Panc1 (cell line): Measurements from ENCODE around the gene AJUBA. TPM values are rescaled to one million over a fixed set of nuclear protein-coding genes. Genes with fewer than 3 reads are reported as not detected.

Source experiments
- ATAC-seq: fragments of 200-7000 bp; cut with Tn5 transposase; 2 replicates; pipeline ENCODE4 v1.9.1; 2020; ENCODE audit warnings: mild to moderate bottlenecking, moderate library complexity
- BruUV-seq: library from RNA; stranded (reverse); fragments of 400-500 nt; replicated peaks from 2 replicates; lab custom pipeline; 2021; lab: Mats Ljungman, UMichigan
- CTCF ChIA-PET: fragments of 300-600 bp; sonication (Branson Sonifier 250); formaldehyde crosslinking; loops from one replicate; lab custom pipeline; 2022; ENCODE audit warnings: antibody characterized with exemption; lab: Charles Lee
- POLR2A ChIA-PET: fragments of 300-600 bp; sonication (Branson Sonifier 250); formaldehyde crosslinking; loops from one replicate; lab custom pipeline; 2022; ENCODE audit warnings: antibody characterized with exemption; lab: Charles Lee
- DNase-seq: peaks from one replicate; pipeline ENCODE4 v3.0.0-alpha.2; 2010; ENCODE audit warnings: low read depth, low spot score
- H3K27ac ChIP-seq: 2 replicates; pipeline ENCODE4 v1.5.1; 2011; ENCODE audit warnings: mild to moderate bottlenecking, low read length, inconsistent platforms
- H3K27me3 ChIP-seq: fragments of 200-500 bp; sonication (Bioruptor generic); 2 replicates; pipeline ENCODE4 v1.6.0; 2014; ENCODE audit warnings: low read length, inconsistent platforms; ENCODE audit not compliant: control insufficient read depth, insufficient read depth
- H3K36me3 ChIP-seq: fragments of 200-500 bp; sonication (Bioruptor generic); 2 replicates; pipeline ENCODE4 v1.5.1; 2014; ENCODE audit warnings: inconsistent platforms, mild to moderate bottlenecking, low read length, moderate library complexity; ENCODE audit not compliant: control insufficient read depth, insufficient read depth
- H3K4me1 ChIP-seq: 2 replicates; pipeline ENCODE4 v1.5.1; 2011; ENCODE audit warnings: inconsistent platforms, mild to moderate bottlenecking, low read length, moderate library complexity; ENCODE audit not compliant: control insufficient read depth, insufficient read depth
- H3K4me3 ChIP-seq, 2 experiments: 2 replicates each; pipeline ENCODE4 v1.5.1; 2011 to 2012; ENCODE audit warnings: low read depth in 2 of 2, low read length in 2 of 2, mild to moderate bottlenecking in 2 of 2, inconsistent platforms in 1 of 2, moderate library complexity in 1 of 2
- H3K9me3 ChIP-seq: fragments of 200-500 bp; sonication (Bioruptor generic); 2 replicates; pipeline ENCODE4 v1.5.1; 2014; ENCODE audit warnings: low read depth, mild to moderate bottlenecking, inconsistent platforms, low read length, moderate library complexity; ENCODE audit not compliant: control insufficient read depth, insufficient read depth
- CTCF ChIP-seq: fragments of 450-650 bp; IDR thresholded peaks from 2 replicates; pipeline ENCODE4 v1.5.1; 2017; ENCODE audit warnings: mild to moderate bottlenecking
- POLR2AphosphoS5 ChIP-seq: IDR thresholded peaks from 2 replicates; pipeline ENCODE4 v1.6.1; 2012; ENCODE audit warnings: mild to moderate bottlenecking, low read depth, low read length, moderate library complexity
- REST ChIP-seq, 2 experiments: IDR thresholded peaks; 2 replicates each; pipeline ENCODE4 v1.6.1; 2011 to 2012; ENCODE audit warnings: low read depth in 2 of 2, control low read depth in 1 of 2, low read length in 1 of 2, mild to moderate bottlenecking in 1 of 2, moderate library complexity in 1 of 2; ENCODE audit not compliant: insufficient read depth in 1 of 2
- SIN3A ChIP-seq: IDR thresholded peaks from 2 replicates; pipeline ENCODE4 v1.6.1; 2012; ENCODE audit warnings: low read depth, mild to moderate bottlenecking, low read length, moderate library complexity, borderline replicate concordance; ENCODE audit not compliant: insufficient read depth
- TCF7L2 ChIP-seq: IDR thresholded peaks from 2 replicates; pipeline ENCODE4 v1.6.1; 2011; ENCODE audit warnings: mild to moderate bottlenecking, low read depth, low read length, inconsistent platforms
- in situ Hi-C: cut with HindIII; loops from 2 replicates; pipeline ENCODE4 v1.10.0; 2016; ENCODE audit warnings: low sequenced_read_pairs, low pct_unique_long_range_greater_than_20kb
- intact Hi-C: fragments of 100-400 bp; cut with micrococcal nuclease; formaldehyde crosslinking; loops from one replicate; pipeline ENCODE4 v1.10.0; 2022; ENCODE audit not compliant: unreplicated experiment
- total RNA-seq: library from RNA; stranded (reverse); gene quantifications from one replicate; pipeline ENCODE4 v1.2.1, GENCODE V29; 2021; ENCODE audit not compliant: unreplicated experiment

The AJUBA gene
- total RNA-seq, 1 experiment from 2014 or later, result 50.2 TPM

GRCh38 chr14:23021434-23021833, 39.1 kb upstream of the AJUBA start:
- no peak for DNase-seq
- intact Hi-C loops (no loop called here), in situ Hi-C loops (no loop called here)
- Histone ChIP-seq H3K36me3 (no peaks in the 10 kb centered on the region), H3K4me1 (no peaks in the 10 kb centered on the region), H3K27me3 (no peaks in the 10 kb centered on the region), H3K27ac (no peak overlapping the region), H3K9me3 (no peaks in the 10 kb centered on the region), H3K4me3 (no peak overlapping the region)
- ATAC-seq, result no peak
- BruUV-seq, result no TSS peak
- no peak for TF ChIP-seq CTCF
- no peak for TF ChIP-seq REST (IDR thresholded peaks at IDR 0.05; ENCODE audit: insufficient read depth in 1 of 2, low read depth in 2 of 2, low read length in 1 of 2)
- no peak for TF ChIP-seq POLR2AphosphoS5
- TF ChIP-seq SIN3A, result no peak
- TF ChIP-seq TCF7L2, result no peak
- POLR2A ChIA-PET, result no interaction called here
- CTCF ChIA-PET, result no interaction called here

GRCh38 chr14:23020143-23021128, 38.1 kb upstream of the AJUBA start:
- in situ Hi-C loops (no loop called here), intact Hi-C loops (no loop called here)
- DNase-seq, result no peak
- CTCF ChIA-PET, result no interaction called here
- ATAC-seq, result no peak
- Histone ChIP-seq H3K27ac (no peak overlapping the region), H3K4me3 (no peak overlapping the region), H3K9me3 (no peaks in the 10 kb centered on the region), H3K4me1 (no peaks in the 10 kb centered on the region), H3K36me3 (no peaks in the 10 kb centered on the region), H3K27me3 (no peaks in the 10 kb centered on the region)
- no TSS peak for BruUV-seq
- TF ChIP-seq SIN3A (no peak), TCF7L2 (no peak), REST (IDR thresholded peaks at IDR 0.05; ENCODE audit: insufficient read depth in 1 of 2, low read depth in 2 of 2, low read length in 1 of 2) (no peak), POLR2AphosphoS5 (no peak), CTCF (no peak)
- POLR2A ChIA-PET, result no interaction called here
